Measurements from ENCODE around the gene PXMP4.
"Not testable (repeated sequence)": the region's sequence is repeated elsewhere in the genome, so short reads cannot be mapped to it uniquely, and the experiment has no call there.

PXMP4 gene

GRCh38 chr20:33709905-33710541 lies 10.1 kb downstream of the PXMP4 start:
- no peak overlapping the region for H3K4me3 ChIP-seq
- H3K27ac ChIP-seq, result peak overlapping the region in 1 of 21 experiments; percentile 49

GRCh38 chr20:33709398-33709797 lies 10.7 kb downstream of the PXMP4 start:
- H3K4me3 ChIP-seq, result no peak overlapping the region
- H3K27ac ChIP-seq, result no peak overlapping the region

GRCh38 chr20:33707668-33708067 lies 12.4 kb downstream of the PXMP4 start:
- Histone ChIP-seq H3K4me3 (no peak overlapping the region), H3K27ac (no peak overlapping the region)

- Histone ChIP-seq H3K27ac (no peak overlapping the region), H3K4me3 (no peak overlapping the region)
These were observed 15.7 kb downstream of the PXMP4 start for GRCh38 chr20:33704197-33704924.

GRCh38 chr20:33703498-33704137 lies 16.5 kb downstream of the PXMP4 start:
- no peak overlapping the region for H3K4me3 ChIP-seq
- no peak overlapping the region for H3K27ac ChIP-seq

- no peak overlapping the region for H3K4me3 ChIP-seq
- no peak overlapping the region for H3K27ac ChIP-seq
These were observed 17.2 kb downstream of the PXMP4 start for GRCh38 chr20:33702861-33703260.

GRCh38 chr20:33701629-33702450 lies 18.3 kb downstream of the PXMP4 start:
- Histone ChIP-seq H3K27ac (no peak overlapping the region), H3K4me3 (no peak overlapping the region)

GRCh38 chr20:33700696-33701441 lies 19.2 kb downstream of the PXMP4 start:
- H3K27ac ChIP-seq, H3K4me3 ChIP-seq: not testable (repeated sequence)

GRCh38 chr20:33698966-33699365 lies 21.1 kb downstream of the PXMP4 start:
- not testable (repeated sequence) for H3K4me3 ChIP-seq, H3K27ac ChIP-seq

- peak overlapping the region in 9 of 21 experiments; percentile 8 to 71 (median 48) for H3K27ac ChIP-seq
- H3K4me3 ChIP-seq, result no peak overlapping the region
These were observed 23.0 kb downstream of the PXMP4 start for GRCh38 chr20:33697129-33697528.

GRCh38 chr20:33696448-33696847 lies 23.7 kb downstream of the PXMP4 start:
- peak overlapping the region in 6 of 21 experiments; percentile 21 to 71 (median 51) for H3K27ac ChIP-seq

GRCh38 chr20:33694639-33695012 lies 25.5 kb downstream of the PXMP4 start:
- no peak overlapping the region for H3K4me3 ChIP-seq
- H3K27ac ChIP-seq, result peak overlapping the region in 3 of 21 experiments; percentile 32 to 45 (median 35)

More at GRCh38 chr20:33696448-33696847, 23.7 kb downstream of the PXMP4 start:
- no peak overlapping the region for H3K4me3 ChIP-seq

GRCh38 chr20:33693741-33694638 lies 26.1 kb downstream of the PXMP4 start:
- H3K4me3 ChIP-seq, result no peak overlapping the region
- peak overlapping the region in 9 of 21 experiments; percentile 2 to 71 (median 51) for H3K27ac ChIP-seq

GRCh38 chr20:33693289-33693688 lies 26.8 kb downstream of the PXMP4 start:
- Histone ChIP-seq H3K4me3 (no peak overlapping the region), H3K27ac (peak overlapping the region in 4 of 21 experiments; percentile 20 to 71 (median 40))

GRCh38 chr20:33689973-33690372 lies 30.1 kb downstream of the PXMP4 start:
- Histone ChIP-seq H3K27ac (peak overlapping the region in 2 of 21 experiments; percentile 11 to 69), H3K4me3 (no peak overlapping the region)

- peak overlapping the region in 2 of 21 experiments; percentile 11 to 69 for H3K27ac ChIP-seq
- H3K4me3 ChIP-seq, result no peak overlapping the region
These were observed 30.6 kb downstream of the PXMP4 start for GRCh38 chr20:33689493-33689892.

- H3K4me3 ChIP-seq, result no peak overlapping the region
- peak overlapping the region in 2 of 21 experiments; percentile 21 to 69 for H3K27ac ChIP-seq
These were observed 31.1 kb downstream of the PXMP4 start for GRCh38 chr20:33688938-33689424.
